Measurements from ENCODE around the gene LRRC4.

The LRRC4 gene

GRCh38 chr7:128000048-128000447 lies 31.2 kb downstream of the LRRC4 start:
- no peak overlapping the region for H3K4me2 ChIP-seq (ENCODE audit: low read length, poor library complexity, severe bottlenecking)
- H3K27ac ChIP-seq (ENCODE audit: low read length, poor library complexity, severe bottlenecking): no peak overlapping the region
- H2AFZ ChIP-seq (ENCODE audit: low read depth, low read length): no peak overlapping the region
- H3K9me3 ChIP-seq (ENCODE audit: control insufficient read depth, low read length): no peaks in the 10 kb centered on the region
- 100% methylated on average over 1 of the region's 1 CpG for WGBS
- no peak overlapping the region for H4K8ac ChIP-seq (ENCODE audit: low read length)
- H3K4me1 ChIP-seq (ENCODE audit: control insufficient read depth, insufficient read depth, low read depth, low read length): peaks cover 7% of the 10 kb centered on the region
- no peak overlapping the region for H2BK15ac ChIP-seq (ENCODE audit: low read depth, poor library complexity, severe bottlenecking)
- no peak overlapping the region for H3K23ac ChIP-seq (ENCODE audit: low read length in 2 of 2)
- H3K9ac ChIP-seq (ENCODE audit: low read length): no peak overlapping the region
- H3K14ac ChIP-seq (ENCODE audit: low read length in 2 of 2): no peak overlapping the region
- H4K91ac ChIP-seq (ENCODE audit: low read length): no peak overlapping the region
- no peaks in the 10 kb centered on the region for H3K27me3 ChIP-seq (ENCODE audit: control insufficient read depth in 1 of 2, insufficient read depth in 1 of 2, low read length in 2 of 2)
- no peak overlapping the region for H3K4ac ChIP-seq (ENCODE audit: low read depth in 1 of 2, low read length in 2 of 2)
- no peak overlapping the region for H3K18ac ChIP-seq (ENCODE audit: low read depth in 1 of 2, low read length in 2 of 2)
- H2BK12ac ChIP-seq (ENCODE audit: low read length in 2 of 2): no peak overlapping the region
- no peak overlapping the region for H3K4me3 ChIP-seq (ENCODE audit: insufficient read depth in 1 of 2, low read depth in 1 of 2, low read length in 2 of 2)
- no peak overlapping the region for H2AK5ac ChIP-seq (ENCODE audit: low read length, severe bottlenecking)
- peaks cover 6 to 13% of the 10 kb centered on the region in 2 experiments for H3K36me3 ChIP-seq (ENCODE audit: control insufficient read depth in 1 of 2, insufficient read depth in 2 of 2, low read depth in 1 of 2, low read length in 2 of 2)
- no peak for DNase-seq
- H3K79me1 ChIP-seq (replicated peaks; ENCODE audit: low read length, poor library complexity, severe bottlenecking): peaks cover 47% of the 10 kb centered on the region
- no peak overlapping the region for H2BK5ac ChIP-seq (ENCODE audit: low read depth, low read length, poor library complexity, severe bottlenecking)
- no peak overlapping the region for H2BK120ac ChIP-seq (ENCODE audit: low read depth, low read length)

GRCh38 chr7:127998671-127999070 lies 32.6 kb downstream of the LRRC4 start:
- H3K27me3 ChIP-seq (ENCODE audit: control insufficient read depth in 1 of 2, insufficient read depth in 1 of 2, low read length in 2 of 2): no peaks in the 10 kb centered on the region
- no peak overlapping the region for H3K9ac ChIP-seq (ENCODE audit: low read length)
- no peak overlapping the region for H3K23ac ChIP-seq (ENCODE audit: low read length in 2 of 2)
- DNase-seq: no peak
- H4K91ac ChIP-seq (ENCODE audit: low read length): no peak overlapping the region
- no peaks in the 10 kb centered on the region for H3K9me3 ChIP-seq (ENCODE audit: control insufficient read depth, low read length)
- H3K14ac ChIP-seq (ENCODE audit: low read length in 2 of 2): no peak overlapping the region
- H3K4me2 ChIP-seq (ENCODE audit: low read length, poor library complexity, severe bottlenecking): no peak overlapping the region
- H3K36me3 ChIP-seq (ENCODE audit: control insufficient read depth in 1 of 2, insufficient read depth in 2 of 2, low read depth in 1 of 2, low read length in 2 of 2): peaks cover 8 to 17% of the 10 kb centered on the region in 2 experiments
- no peak overlapping the region for H2BK5ac ChIP-seq (ENCODE audit: low read depth, low read length, poor library complexity, severe bottlenecking)
- H2BK15ac ChIP-seq (ENCODE audit: low read depth, poor library complexity, severe bottlenecking): no peak overlapping the region
- H4K8ac ChIP-seq (ENCODE audit: low read length): no peak overlapping the region
- 98% methylated on average over 2 of the region's 2 CpGs for WGBS
- H3K4me1 ChIP-seq (ENCODE audit: control insufficient read depth, insufficient read depth, low read depth, low read length): peaks cover 7% of the 10 kb centered on the region
- no peak overlapping the region for H3K4me3 ChIP-seq (ENCODE audit: insufficient read depth in 1 of 2, low read depth in 1 of 2, low read length in 2 of 2)
- H2BK120ac ChIP-seq (ENCODE audit: low read depth, low read length): no peak overlapping the region
- H3K18ac ChIP-seq (ENCODE audit: low read depth in 1 of 2, low read length in 2 of 2): no peak overlapping the region
- H3K79me1 ChIP-seq (replicated peaks; ENCODE audit: low read length, poor library complexity, severe bottlenecking): peaks cover 46% of the 10 kb centered on the region
- H2BK12ac ChIP-seq (ENCODE audit: low read length in 2 of 2): no peak overlapping the region
- H2AFZ ChIP-seq (ENCODE audit: low read depth, low read length): no peak overlapping the region
- no peak overlapping the region for H3K27ac ChIP-seq (ENCODE audit: low read length, poor library complexity, severe bottlenecking)
- H2AK5ac ChIP-seq (ENCODE audit: low read length, severe bottlenecking): no peak overlapping the region
- no peak overlapping the region for H3K4ac ChIP-seq (ENCODE audit: low read depth in 1 of 2, low read length in 2 of 2)

GRCh38 chr7:127997226-127997922 lies 33.9 kb downstream of the LRRC4 start:
- Histone ChIP-seq H3K36me3 (ENCODE audit: control insufficient read depth in 1 of 2, insufficient read depth in 2 of 2, low read depth in 1 of 2, low read length in 2 of 2) (peaks cover 12 to 27% of the 10 kb centered on the region in 2 experiments), H3K27ac (ENCODE audit: low read length, poor library complexity, severe bottlenecking) (no peak overlapping the region), H3K14ac (ENCODE audit: low read length in 2 of 2) (peak overlapping the region in 1 of 2 experiments; percentile 77), H3K9ac (ENCODE audit: low read length) (no peak overlapping the region), H3K4me3 (ENCODE audit: insufficient read depth in 1 of 2, low read depth in 1 of 2, low read length in 2 of 2) (no peak overlapping the region), H4K8ac (ENCODE audit: low read length) (no peak overlapping the region), H2AFZ (ENCODE audit: low read depth, low read length) (no peak overlapping the region), H2BK5ac (ENCODE audit: low read depth, low read length, poor library complexity, severe bottlenecking) (no peak overlapping the region), H2BK12ac (ENCODE audit: low read length in 2 of 2) (peak overlapping the region in 1 of 2 experiments; percentile 39), H3K4me2 (ENCODE audit: low read length, poor library complexity, severe bottlenecking) (no peak overlapping the region), H3K18ac (ENCODE audit: low read depth in 1 of 2, low read length in 2 of 2) (no peak overlapping the region), H3K9me3 (ENCODE audit: control insufficient read depth, low read length) (no peaks in the 10 kb centered on the region), H3K4me1 (ENCODE audit: control insufficient read depth, insufficient read depth, low read depth, low read length) (peaks cover 7% of the 10 kb centered on the region), H2AK5ac (ENCODE audit: low read length, severe bottlenecking) (no peak overlapping the region), H3K23ac (ENCODE audit: low read length in 2 of 2) (no peak overlapping the region), H3K27me3 (ENCODE audit: control insufficient read depth in 1 of 2, insufficient read depth in 1 of 2, low read length in 2 of 2) (no peaks in the 10 kb centered on the region), H3K4ac (ENCODE audit: low read depth in 1 of 2, low read length in 2 of 2) (no peak overlapping the region), H4K91ac (ENCODE audit: low read length) (no peak overlapping the region), H2BK120ac (ENCODE audit: low read depth, low read length) (no peak overlapping the region), H3K79me1 (replicated peaks; ENCODE audit: low read length, poor library complexity, severe bottlenecking) (peaks cover 38% of the 10 kb centered on the region), H2BK15ac (ENCODE audit: low read depth, poor library complexity, severe bottlenecking) (no peak overlapping the region)
- WGBS: 85% methylated on average over 4 of the region's 4 CpGs
- DNase-seq: peak; percentile 18

- H3K79me1 ChIP-seq (replicated peaks; ENCODE audit: low read length, poor library complexity, severe bottlenecking): peaks cover 33% of the 10 kb centered on the region
- peak; percentile 31 for DNase-seq
- H3K4me1 ChIP-seq (ENCODE audit: control insufficient read depth, insufficient read depth, low read depth, low read length): peaks cover 7% of the 10 kb centered on the region
- no peak overlapping the region for H3K18ac ChIP-seq (ENCODE audit: low read depth in 1 of 2, low read length in 2 of 2)
- H2BK12ac ChIP-seq (ENCODE audit: low read length in 2 of 2): no peak overlapping the region
- H3K14ac ChIP-seq (ENCODE audit: low read length in 2 of 2): no peak overlapping the region
- no peak overlapping the region for H2BK15ac ChIP-seq (ENCODE audit: low read depth, poor library complexity, severe bottlenecking)
- H3K23ac ChIP-seq (ENCODE audit: low read length in 2 of 2): no peak overlapping the region
- H3K9me3 ChIP-seq (ENCODE audit: control insufficient read depth, low read length): no peaks in the 10 kb centered on the region
- no peak overlapping the region for H3K4me3 ChIP-seq (ENCODE audit: insufficient read depth in 1 of 2, low read depth in 1 of 2, low read length in 2 of 2)
- H4K91ac ChIP-seq (ENCODE audit: low read length): no peak overlapping the region
- no peak overlapping the region for H2AFZ ChIP-seq (ENCODE audit: low read depth, low read length)
- H2BK120ac ChIP-seq (ENCODE audit: low read depth, low read length): no peak overlapping the region
- no peak overlapping the region for H3K4ac ChIP-seq (ENCODE audit: low read depth in 1 of 2, low read length in 2 of 2)
- H3K4me2 ChIP-seq (ENCODE audit: low read length, poor library complexity, severe bottlenecking): no peak overlapping the region
- no peak overlapping the region for H2BK5ac ChIP-seq (ENCODE audit: low read depth, low read length, poor library complexity, severe bottlenecking)
- WGBS: 86% methylated on average over 11 of the region's 11 CpGs
- no peak overlapping the region for H4K8ac ChIP-seq (ENCODE audit: low read length)
- H3K36me3 ChIP-seq (ENCODE audit: control insufficient read depth in 1 of 2, insufficient read depth in 2 of 2, low read depth in 1 of 2, low read length in 2 of 2): peaks cover 9 to 36% of the 10 kb centered on the region in 2 experiments
- no peaks in the 10 kb centered on the region for H3K27me3 ChIP-seq (ENCODE audit: control insufficient read depth in 1 of 2, insufficient read depth in 1 of 2, low read length in 2 of 2)
- no peak overlapping the region for H2AK5ac ChIP-seq (ENCODE audit: low read length, severe bottlenecking)
- no peak overlapping the region for H3K27ac ChIP-seq (ENCODE audit: low read length, poor library complexity, severe bottlenecking)
- peak overlapping the region; percentile 50 for H3K9ac ChIP-seq (ENCODE audit: low read length)
These were observed 34.8 kb downstream of the LRRC4 start for GRCh38 chr7:127996253-127997071.

Data from mesenchymal stem cell (in vitro differentiated cells and primary cell).